ENCODE measurements around the gene SRRD.

- TF ChIP-seq, protein P1, sequence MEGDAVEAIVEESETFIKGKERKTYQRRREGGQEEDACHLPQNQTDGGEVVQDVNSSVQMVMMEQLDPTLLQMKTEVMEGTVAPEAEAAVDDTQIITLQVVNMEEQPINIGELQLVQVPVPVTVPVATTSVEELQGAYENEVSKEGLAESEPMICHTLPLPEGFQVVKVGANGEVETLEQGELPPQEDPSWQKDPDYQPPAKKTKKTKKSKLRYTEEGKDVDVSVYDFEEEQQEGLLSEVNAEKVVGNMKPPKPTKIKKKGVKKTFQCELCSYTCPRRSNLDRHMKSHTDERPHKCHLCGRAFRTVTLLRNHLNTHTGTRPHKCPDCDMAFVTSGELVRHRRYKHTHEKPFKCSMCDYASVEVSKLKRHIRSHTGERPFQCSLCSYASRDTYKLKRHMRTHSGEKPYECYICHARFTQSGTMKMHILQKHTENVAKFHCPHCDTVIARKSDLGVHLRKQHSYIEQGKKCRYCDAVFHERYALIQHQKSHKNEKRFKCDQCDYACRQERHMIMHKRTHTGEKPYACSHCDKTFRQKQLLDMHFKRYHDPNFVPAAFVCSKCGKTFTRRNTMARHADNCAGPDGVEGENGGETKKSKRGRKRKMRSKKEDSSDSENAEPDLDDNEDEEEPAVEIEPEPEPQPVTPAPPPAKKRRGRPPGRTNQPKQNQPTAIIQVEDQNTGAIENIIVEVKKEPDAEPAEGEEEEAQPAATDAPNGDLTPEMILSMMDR (IDR thresholded peaks at IDR 0.05), result no peak
- TF ChIP-seq POLR2A (IDR thresholded peaks at IDR 0.05), result no peak
Measured at GRCh38 chr22:26466196-26466595, 17.5 kb upstream of the SRRD start.
